GM12873 (cell line): ENCODE measurements around the gene RDH13.

ENCODE experiments used
- TF ChIP-seq, protein P1 (sequence below): IDR thresholded peaks from 2 replicates; pipeline ENCODE4 v1.5.1; 2012; ENCODE audit warnings: low read depth, mild to moderate bottlenecking, moderate library complexity, low read length, control low read depth; ENCODE audit not compliant: insufficient read depth; ENCODE audit errors: missing control alignments

Gene RDH13

GRCh38 chr19:55095260-55096060 is 32.5 kb upstream of the RDH13 start:
- TF ChIP-seq, protein P1, sequence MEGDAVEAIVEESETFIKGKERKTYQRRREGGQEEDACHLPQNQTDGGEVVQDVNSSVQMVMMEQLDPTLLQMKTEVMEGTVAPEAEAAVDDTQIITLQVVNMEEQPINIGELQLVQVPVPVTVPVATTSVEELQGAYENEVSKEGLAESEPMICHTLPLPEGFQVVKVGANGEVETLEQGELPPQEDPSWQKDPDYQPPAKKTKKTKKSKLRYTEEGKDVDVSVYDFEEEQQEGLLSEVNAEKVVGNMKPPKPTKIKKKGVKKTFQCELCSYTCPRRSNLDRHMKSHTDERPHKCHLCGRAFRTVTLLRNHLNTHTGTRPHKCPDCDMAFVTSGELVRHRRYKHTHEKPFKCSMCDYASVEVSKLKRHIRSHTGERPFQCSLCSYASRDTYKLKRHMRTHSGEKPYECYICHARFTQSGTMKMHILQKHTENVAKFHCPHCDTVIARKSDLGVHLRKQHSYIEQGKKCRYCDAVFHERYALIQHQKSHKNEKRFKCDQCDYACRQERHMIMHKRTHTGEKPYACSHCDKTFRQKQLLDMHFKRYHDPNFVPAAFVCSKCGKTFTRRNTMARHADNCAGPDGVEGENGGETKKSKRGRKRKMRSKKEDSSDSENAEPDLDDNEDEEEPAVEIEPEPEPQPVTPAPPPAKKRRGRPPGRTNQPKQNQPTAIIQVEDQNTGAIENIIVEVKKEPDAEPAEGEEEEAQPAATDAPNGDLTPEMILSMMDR = no peak

DNA sequence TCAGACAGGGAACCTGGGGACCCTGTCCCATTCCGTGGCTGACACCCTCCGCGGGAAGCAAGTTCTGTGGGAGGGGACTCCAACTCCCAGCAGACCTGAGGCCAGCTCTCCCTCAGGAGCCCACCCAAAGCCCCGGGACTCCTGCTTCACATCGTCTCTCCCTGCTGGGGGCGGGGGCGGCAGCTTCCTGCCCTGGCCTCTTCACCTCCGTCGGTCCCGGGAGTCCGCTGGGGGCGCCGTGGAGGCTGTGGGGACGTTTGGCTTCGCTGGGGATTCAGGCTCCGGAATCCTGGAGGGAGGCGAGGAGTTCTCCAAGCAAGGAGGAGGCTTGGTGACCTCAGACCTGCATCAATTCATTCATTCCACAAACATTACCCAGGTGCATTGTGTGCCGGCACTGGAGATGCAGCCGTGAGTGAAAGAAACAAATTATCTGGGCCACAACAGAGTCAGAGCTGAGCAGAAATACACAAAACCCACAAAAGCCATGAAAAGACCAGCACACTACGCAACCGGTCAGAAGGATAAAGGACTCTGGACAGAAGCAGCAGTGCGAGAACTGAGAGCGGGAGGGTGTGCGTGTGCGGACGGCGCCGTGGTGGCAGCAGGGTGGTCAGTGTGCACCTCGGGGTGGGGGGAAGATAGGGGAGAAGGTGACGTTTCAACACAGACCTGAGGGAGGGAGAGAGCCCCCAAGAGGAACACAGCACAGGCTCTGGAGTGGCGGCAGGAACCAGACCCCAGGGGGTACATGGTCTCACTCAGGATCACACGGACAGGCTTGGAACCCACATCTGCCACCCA is 31.7 kb upstream of the RDH13 start:
- TF ChIP-seq, protein P1 = no peak

- TF ChIP-seq, protein P1 = no peak
These were observed 29.7 kb upstream of the RDH13 start for GRCh38 chr19:55092423-55093318.

- TF ChIP-seq, protein P1 = no peak
These were observed 29.0 kb upstream of the RDH13 start for GRCh38 chr19:55091955-55092354.

GRCh38 chr19:55091126-55091910 is 28.4 kb upstream of the RDH13 start:
- TF ChIP-seq, protein P1 = no peak

DNA sequence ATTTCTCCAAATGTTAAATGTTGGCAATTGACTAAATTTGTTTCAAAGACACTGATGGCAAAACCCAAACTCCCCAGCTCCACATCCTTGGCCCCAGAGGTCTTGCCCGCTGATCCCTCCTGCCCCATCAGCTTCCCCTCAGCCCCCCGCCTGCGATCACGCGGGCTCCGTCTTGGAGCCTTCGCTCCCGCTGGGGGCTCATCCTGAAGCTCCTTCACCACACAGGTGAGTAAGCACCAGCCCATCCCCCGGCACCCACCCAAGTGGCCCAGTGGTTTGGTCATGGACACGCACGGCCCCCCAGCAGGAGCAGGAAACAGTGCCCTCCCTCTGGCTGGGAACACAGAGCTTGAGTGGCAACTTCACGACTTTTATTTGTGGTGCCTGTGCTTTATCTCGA is 27.6 kb upstream of the RDH13 start:
- TF ChIP-seq, protein P1 = no peak
